Measurements from ENCODE around the gene MAGEA2. TPM values are rescaled to one million over a fixed set of nuclear protein-coding genes. Genes with fewer than 3 reads are reported as not detected.
"Not testable (repeated sequence)": the region's sequence is repeated elsewhere in the genome, so short reads cannot be mapped to it uniquely, and the experiment has no call there.

MAGEA2 gene
- total and polyA plus RNA-seq, 7 experiments from 2014 or later: not detected

- H3K4me1 ChIP-seq (ENCODE audit: control insufficient read depth in 2 of 2, insufficient read depth in 2 of 2, low read length in 2 of 2); H3K27ac Mint-ChIP-seq; CTCF ChIA-PET; H3K4me3 ChIP-seq (ENCODE audit: low read length); H3K4me3 Mint-ChIP-seq; H3K9me3 ChIP-seq (ENCODE audit: control insufficient read depth in 2 of 3, low read length in 3 of 3); H3K27me3 ChIP-seq (ENCODE audit: control insufficient read depth in 2 of 2, insufficient read depth in 2 of 2, low read length in 2 of 2); H3K9me3 Mint-ChIP-seq; H3K36me3 Mint-ChIP-seq; ATAC-seq; POLR2A ChIA-PET; DNase-seq; H3K27ac ChIP-seq (ENCODE audit: low read depth, low read length); intact Hi-C loops (cut with micrococcal nuclease); H3K36me3 ChIP-seq (ENCODE audit: control insufficient read depth in 2 of 3, insufficient read depth in 3 of 3, low read length in 3 of 3); H3K4me1 Mint-ChIP-seq; H3K27me3 Mint-ChIP-seq: not testable (repeated sequence)
Measured at GRCh38 chrX:152706500-152706899, 47.1 kb downstream of the MAGEA2 start.

- DNase-seq; H3K9me3 ChIP-seq (ENCODE audit: control insufficient read depth in 2 of 3, low read length in 3 of 3); H3K36me3 ChIP-seq (ENCODE audit: control insufficient read depth in 2 of 3, insufficient read depth in 3 of 3, low read length in 3 of 3); intact Hi-C loops (cut with micrococcal nuclease); H3K27ac ChIP-seq (ENCODE audit: low read depth, low read length); H3K27ac Mint-ChIP-seq; H3K36me3 Mint-ChIP-seq; H3K4me1 ChIP-seq (ENCODE audit: control insufficient read depth in 2 of 2, insufficient read depth in 2 of 2, low read length in 2 of 2); H3K27me3 ChIP-seq (ENCODE audit: control insufficient read depth in 2 of 2, insufficient read depth in 2 of 2, low read length in 2 of 2); H3K4me3 ChIP-seq (ENCODE audit: low read length); H3K27me3 Mint-ChIP-seq; H3K9me3 Mint-ChIP-seq; ATAC-seq; H3K4me1 Mint-ChIP-seq; POLR2A ChIA-PET; CTCF ChIA-PET; H3K4me3 Mint-ChIP-seq: not testable (repeated sequence)
Measured at GRCh38 chrX:152700390-152700789, 53.3 kb downstream of the MAGEA2 start.

Other genes with a start within 250 kb of the MAGEA2 start
- under 1 TPM in 1 of 5 experiments, not detected in 4; 0.07 TPM for gene GABRQ, start 115.9 kb downstream of the MAGEA2 start, total RNA-seq
- not detected for gene GABRQ, start 115.9 kb downstream of the MAGEA2 start, polyA plus RNA-seq
- gene MAGEA3, start 55.0 kb downstream of the MAGEA2 start, total RNA-seq: not detected
- not detected for gene MAGEA3, start 55.0 kb downstream of the MAGEA2 start, polyA plus RNA-seq
- gene CSAG2, start 44.6 kb downstream of the MAGEA2 start, total RNA-seq: not detected
- gene CSAG2, start 44.6 kb downstream of the MAGEA2 start, polyA plus RNA-seq: not detected
- not detected for gene MAGEA2B, start 39.2 kb downstream of the MAGEA2 start, total RNA-seq
- not detected for gene MAGEA2B, start 39.2 kb downstream of the MAGEA2 start, polyA plus RNA-seq
- not detected for gene CSAG1, start 20.1 kb downstream of the MAGEA2 start, total RNA-seq
- not detected for gene CSAG1, start 20.1 kb downstream of the MAGEA2 start, polyA plus RNA-seq
- gene MAGEA12, start 20.1 kb downstream of the MAGEA2 start, total RNA-seq: not detected
- gene MAGEA12, start 20.1 kb downstream of the MAGEA2 start, polyA plus RNA-seq: not detected
- 1 to 10 TPM in 1 of 5 experiments, not detected in 4; 8.3 TPM for gene CSAG3, start 5.4 kb upstream of the MAGEA2 start, total RNA-seq
- gene CSAG3, start 5.4 kb upstream of the MAGEA2 start, polyA plus RNA-seq: not detected
- not detected for gene MAGEA6, start 15.8 kb upstream of the MAGEA2 start, total RNA-seq
- gene MAGEA6, start 15.8 kb upstream of the MAGEA2 start, polyA plus RNA-seq: not detected
- 10 to 100 TPM in 1 of 5 experiments, 1 to 10 TPM in 4; 7.0 to 10.9 (median 7.6) TPM for gene CETN2, start 76.9 kb upstream of the MAGEA2 start, total RNA-seq
- 10 to 100 TPM; 27.0 to 28.2 TPM for gene CETN2, start 76.9 kb upstream of the MAGEA2 start, polyA plus RNA-seq
- gene NSDHL, start 77.2 kb upstream of the MAGEA2 start, total RNA-seq: 10 to 100 TPM in 1 of 5 experiments, 1 to 10 TPM in 4; 3.3 to 13.9 (median 7.2) TPM
- gene NSDHL, start 77.2 kb upstream of the MAGEA2 start, polyA plus RNA-seq: 10 to 100 TPM; 11.3 to 14.6 TPM
- 10 to 100 TPM in 1 of 5 experiments, 1 to 10 TPM in 3, under 1 TPM in 1; 0.58 to 16.0 (median 3.2) TPM for gene ZNF185, start 144.2 kb upstream of the MAGEA2 start, total RNA-seq
- gene ZNF185, start 144.2 kb upstream of the MAGEA2 start, polyA plus RNA-seq: 1 to 10 TPM; 2.0 to 4.6 TPM
- gene PNMA5, start 240.3 kb upstream of the MAGEA2 start, total RNA-seq: under 1 TPM in 1 of 5 experiments, not detected in 4; 0.31 TPM
- not detected for gene PNMA5, start 240.3 kb upstream of the MAGEA2 start, polyA plus RNA-seq

Measured in naive thymus-derived CD4-positive, alpha-beta T cell (primary cell).